HuH-7 (cell line): ENCODE data around the gene MT1X.
"Not testable (repeated sequence)": the region's sequence is repeated elsewhere in the genome, so short reads cannot be mapped to it uniquely, and the experiment has no call there.

ENCODE experiments used
- DNase-seq: peaks from one replicate; pipeline ENCODE4 v3.0.0; 2011; ENCODE audit warnings: low spot score

Gene MT1X

DNA sequence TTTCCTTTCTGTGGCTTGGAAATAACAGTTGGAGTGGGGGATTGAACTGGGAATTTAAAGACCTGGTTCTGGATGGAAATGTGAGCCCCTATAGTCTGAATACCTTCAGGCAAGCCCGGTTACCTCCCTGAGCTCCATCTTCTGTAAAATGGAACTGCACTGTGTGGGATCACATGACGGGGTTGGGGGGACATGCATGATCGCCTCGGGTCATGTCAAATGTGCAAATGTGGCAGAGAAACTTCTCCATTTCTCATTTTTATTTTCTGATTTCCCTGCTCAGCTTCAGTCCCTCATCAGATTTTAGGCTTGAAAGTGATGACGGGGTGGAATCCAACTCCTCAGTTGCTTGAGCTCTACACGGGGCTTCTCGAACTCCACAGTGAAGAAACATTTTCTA lies 29.1 kb upstream of the MT1X start:
- DNase-seq, result no peak

GRCh38 chr16:56657555-56658326 lies 24.5 kb upstream of the MT1X start, which contains the start of gene MT1F:
TSS of gene MT1F (plus strand) at chr16:56657959. CDS start at chr16:56658059, 100 bp downstream.
- DNase-seq, result peak; percentile 84

DNA sequence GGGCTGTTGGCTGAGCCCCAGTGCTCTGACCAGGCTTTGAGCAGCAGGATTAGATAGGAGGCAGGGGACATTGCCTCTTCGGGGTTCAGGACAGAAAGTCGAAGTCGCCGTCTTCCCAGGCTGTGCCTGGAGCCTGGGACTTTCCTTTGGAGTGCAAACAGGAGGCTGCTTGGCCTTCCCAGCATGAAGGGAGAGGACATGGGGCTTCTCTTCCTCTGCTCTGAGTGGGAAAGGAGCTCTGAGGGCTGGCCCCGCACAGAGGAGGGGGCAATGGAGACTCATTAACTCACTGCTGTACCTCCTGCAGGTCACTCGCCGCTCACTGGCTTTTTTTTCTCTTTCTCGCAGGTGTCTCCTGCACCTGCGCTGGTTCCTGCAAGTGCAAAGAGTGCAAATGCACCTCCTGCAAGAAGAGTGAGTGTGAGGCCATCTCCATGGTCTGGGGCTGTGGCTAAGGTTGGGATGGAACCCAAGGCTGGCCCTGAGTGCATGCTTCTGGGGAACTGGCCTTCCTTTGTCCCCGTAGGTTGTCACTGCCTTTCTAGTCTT lies 23.9 kb upstream of the MT1X start:
- DNase-seq, result no peak

GRCh38 chr16:56662357-56663354 lies 19.6 kb upstream of the MT1X start:
- DNase-seq, result no peak

- DNase-seq, result no peak
Measured at GRCh38 chr16:56664506-56664905, 17.8 kb upstream of the MT1X start.

DNA sequence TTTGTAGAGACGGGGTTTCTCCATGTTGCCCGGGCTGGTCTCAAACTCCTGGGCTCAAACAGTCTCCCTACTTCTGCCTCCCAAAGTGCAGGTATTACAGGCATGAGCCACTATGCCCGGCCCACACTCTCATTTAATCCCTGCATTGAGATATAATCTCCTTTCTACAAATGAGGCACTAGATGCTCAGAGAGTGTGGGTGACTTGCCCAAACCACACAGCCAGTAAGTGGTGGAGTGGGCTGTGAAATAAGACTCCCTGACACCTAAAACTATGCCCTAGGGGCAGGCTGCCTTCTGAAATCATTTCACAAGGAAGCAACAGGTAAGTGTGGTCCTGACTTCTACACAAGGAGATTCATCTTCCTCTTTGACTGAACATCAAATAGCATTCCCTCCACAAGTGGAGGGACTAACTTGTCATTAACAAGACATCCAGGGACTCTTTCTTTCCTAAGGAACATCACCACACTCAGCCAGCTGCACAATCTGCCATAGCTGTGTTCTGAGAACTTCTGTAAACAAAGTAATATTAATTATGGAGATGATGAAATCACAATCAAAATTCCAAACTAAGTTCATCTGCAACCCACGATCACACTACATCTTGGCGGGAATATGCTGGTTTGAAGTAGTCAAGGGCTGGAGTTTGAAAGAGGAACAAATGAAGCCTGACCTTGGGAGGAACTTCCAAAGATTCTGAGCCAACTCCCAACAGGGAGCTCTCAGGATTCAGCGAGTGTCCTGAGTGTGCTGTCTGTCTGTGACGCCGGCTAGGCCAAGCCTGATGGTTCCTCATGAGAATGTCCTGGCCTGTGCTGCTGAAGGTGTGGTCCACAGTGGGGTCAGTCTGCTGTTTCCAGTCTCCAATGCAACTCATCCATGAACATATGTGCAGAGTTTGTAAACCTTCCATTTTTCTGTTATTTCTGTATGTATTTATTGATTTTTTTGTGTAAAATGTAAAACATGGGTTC lies 16.7 kb upstream of the MT1X start:
- DNase-seq, result not testable (repeated sequence)

- DNase-seq, result no peak
Measured at GRCh38 chr16:56667581-56668571, 14.4 kb upstream of the MT1X start, which contains the start of gene MT1G. TSS of gene MT1G (minus strand) at chr16:56668065. CDS start at chr16:56667993, 72 bp downstream.

DNA sequence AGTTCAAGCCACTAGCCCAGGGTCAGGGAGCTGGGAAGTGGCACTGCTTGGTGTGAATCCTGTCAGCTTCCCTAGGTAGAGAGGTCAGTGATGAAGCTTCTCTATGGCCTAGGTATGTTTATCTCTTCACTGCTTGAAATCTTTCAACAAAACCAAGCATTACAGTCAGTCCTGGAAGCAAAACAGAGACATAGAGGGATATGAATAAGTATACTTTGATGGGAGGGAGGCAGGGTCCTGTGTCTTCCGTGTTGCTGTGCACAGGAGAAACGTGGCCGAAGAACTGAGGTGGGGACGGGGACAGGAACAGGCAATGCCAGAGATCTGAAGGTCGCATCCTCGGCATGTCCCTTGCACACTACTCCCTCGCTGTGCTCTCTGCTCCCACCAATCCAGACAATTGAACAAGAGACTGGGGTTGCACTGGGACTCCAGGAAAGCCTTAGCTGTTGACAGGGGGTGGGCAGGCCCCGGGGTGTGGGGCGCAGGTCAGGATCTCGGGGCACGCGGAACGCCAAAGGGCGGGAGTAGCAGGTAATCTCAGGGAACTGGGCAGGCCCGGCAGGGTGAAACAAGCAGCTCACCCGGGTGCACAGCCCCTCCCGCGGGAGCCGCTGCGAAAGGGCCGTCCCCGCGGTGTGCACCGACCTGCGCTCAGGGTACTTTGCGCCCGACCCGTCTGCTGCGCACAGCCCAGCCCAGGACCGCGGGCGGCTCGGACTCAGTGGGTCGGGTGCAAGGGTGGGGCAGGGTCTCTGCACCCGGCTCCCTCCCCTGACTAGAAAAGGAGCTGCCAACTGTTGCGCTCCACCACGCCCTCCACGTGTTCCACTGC lies 13.0 kb upstream of the MT1X start, which contains the start of gene MT1H:
Gene MT1H, plus strand, starts transcription at position 810 of the 835 bp plus-strand sequence. CDS start 71 bp downstream, outside the sequence.
- no peak for DNase-seq

DNA sequence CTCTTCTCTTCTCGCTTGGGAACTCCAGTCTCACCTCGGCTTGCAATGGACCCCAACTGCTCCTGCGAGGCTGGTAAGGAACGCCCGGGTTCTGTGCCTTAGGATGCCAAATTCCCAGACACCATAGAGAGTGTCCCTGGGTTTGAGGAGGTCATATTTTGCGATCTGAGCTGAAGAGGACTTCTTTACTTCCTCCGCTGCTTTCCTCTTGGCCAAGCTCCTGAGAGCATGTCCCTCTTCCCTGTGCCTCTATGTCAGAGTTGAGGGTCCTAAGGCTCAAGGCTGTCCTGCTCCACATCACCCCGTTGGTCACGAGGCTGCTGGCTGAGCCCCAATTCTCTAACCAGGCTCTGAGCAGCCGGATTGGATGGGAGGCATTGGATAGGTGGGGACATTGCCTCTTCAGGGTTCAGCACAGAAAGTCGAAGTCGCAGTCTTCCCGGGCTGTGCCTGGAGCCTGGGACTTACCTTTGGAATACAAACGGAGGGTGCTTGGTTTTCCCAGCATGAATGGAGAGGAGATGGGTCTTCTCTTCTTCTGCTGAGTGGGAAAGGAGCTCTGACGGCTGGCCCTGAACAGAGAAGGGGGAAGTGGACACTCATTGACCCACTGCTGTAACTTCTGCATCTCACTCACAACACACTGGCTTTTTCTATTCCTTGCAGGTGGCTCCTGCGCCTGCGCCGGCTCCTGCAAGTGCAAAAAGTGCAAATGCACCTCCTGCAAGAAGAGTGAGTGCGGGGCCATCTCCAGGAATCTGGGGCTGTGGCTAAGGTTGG lies 12.2 kb upstream of the MT1X start:
- no peak for DNase-seq

DNA sequence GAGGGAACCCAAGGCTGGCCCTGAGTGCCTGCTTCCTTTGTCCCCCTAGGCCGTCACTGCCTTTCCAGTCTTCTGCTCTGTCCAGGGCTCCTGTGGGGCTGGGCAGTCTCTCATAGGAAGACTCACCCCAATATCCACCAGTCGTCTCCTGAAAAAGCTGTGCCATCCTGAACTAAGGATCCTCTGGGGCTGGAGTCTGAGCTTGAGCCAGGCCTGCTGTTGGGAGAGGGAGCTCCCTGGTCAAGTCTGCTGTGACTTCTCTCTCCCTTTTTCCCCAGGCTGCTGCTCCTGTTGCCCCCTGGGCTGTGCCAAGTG lies 11.7 kb upstream of the MT1X start:
- no peak for DNase-seq

GRCh38 chr16:56671691-56672090 lies 10.6 kb upstream of the MT1X start:
- DNase-seq, result not testable (repeated sequence)

DNA sequence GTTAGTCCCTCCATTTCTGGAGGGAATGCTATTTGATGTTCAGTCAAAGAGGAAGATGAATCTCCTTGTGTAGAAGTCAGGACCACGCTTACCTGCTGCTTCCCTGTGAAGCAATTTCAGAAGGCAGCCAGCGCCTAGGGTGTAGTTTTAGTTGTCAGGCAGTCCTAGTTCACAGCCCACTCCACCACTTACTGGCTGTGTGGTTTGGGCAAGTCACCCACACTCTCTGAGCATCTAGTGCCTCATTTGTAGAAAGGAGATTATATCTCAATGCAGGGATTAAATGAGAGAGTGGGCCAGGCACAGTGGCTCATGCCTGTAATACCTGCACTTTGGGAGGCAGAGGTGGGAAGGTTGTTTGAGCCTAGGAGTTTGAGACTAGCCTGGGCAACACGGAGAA lies 10.1 kb upstream of the MT1X start:
- not testable (repeated sequence) for DNase-seq

GRCh38 chr16:56672761-56673536 lies 9.3 kb upstream of the MT1X start:
- no peak for DNase-seq

GRCh38 chr16:56673921-56674320 lies 8.3 kb upstream of the MT1X start:
- no peak for DNase-seq

DNA sequence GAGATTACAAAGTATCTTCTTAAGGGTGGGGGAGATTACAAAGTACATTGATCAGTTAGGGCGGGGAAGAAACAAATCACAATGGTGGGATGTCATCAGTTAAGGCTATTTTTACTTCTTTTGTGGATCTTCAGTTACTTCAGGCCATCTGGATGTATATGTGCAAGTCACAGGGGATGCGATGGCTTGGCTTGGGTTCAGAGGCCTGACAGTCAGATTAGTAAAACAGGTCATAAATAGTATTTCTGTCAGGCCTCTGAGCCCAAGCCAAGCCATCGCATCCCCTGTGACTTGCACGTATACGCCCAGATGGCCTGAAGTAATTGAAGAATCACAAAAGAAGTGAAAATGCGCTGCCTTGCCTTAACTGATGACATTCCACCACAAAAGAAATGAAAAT lies 7.7 kb upstream of the MT1X start:
- DNase-seq, result not testable (repeated sequence)

- no peak for DNase-seq
Measured at GRCh38 chr16:56675685-56676210, 6.5 kb upstream of the MT1X start.

GRCh38 chr16:56677474-56677873 lies 4.8 kb upstream of the MT1X start:
- DNase-seq, result no peak
